GM12874 (cell line): ENCODE data around the gene FANCM.

Experiments used
- CTCF ChIP-seq: IDR thresholded peaks from 2 replicates; pipeline ENCODE4 v1.5.1; 2011; ENCODE audit warnings: low read depth, mild to moderate bottlenecking, control low read depth, low read length, moderate library complexity; ENCODE audit not compliant: insufficient read depth

FANCM gene

GRCh38 chr14:45125754-45126153, 10.0 kb upstream of the FANCM start:
- TF ChIP-seq CTCF = no peak

GRCh38 chr14:45128963-45129629, 6.6 kb upstream of the FANCM start:
- no peak for TF ChIP-seq CTCF

- no peak for TF ChIP-seq CTCF
These were observed 2.1 kb upstream of the FANCM start for GRCh38 chr14:45133683-45134050.

- peak; percentile 21 for TF ChIP-seq CTCF
These were observed 1.4 kb upstream of the FANCM start, which contains the start of gene FKBP3 for GRCh38 chr14:45134051-45134958. FKBP3 (minus strand) TSS chr14:45134481; CDS start chr14:45134456, 25 bp downstream.

GRCh38 chr14:45135156-45135555, 574 bp upstream of the FANCM start:
- no peak for TF ChIP-seq CTCF

GRCh38 chr14:45136399-45136798, 669 bp downstream of the FANCM start:
- no peak for TF ChIP-seq CTCF

- TF ChIP-seq CTCF = no peak
These were observed 5.0 kb downstream of the FANCM start for GRCh38 chr14:45140661-45141187.
